ENCODE results near the gene NPAS2.

The NPAS2 gene

DNA sequence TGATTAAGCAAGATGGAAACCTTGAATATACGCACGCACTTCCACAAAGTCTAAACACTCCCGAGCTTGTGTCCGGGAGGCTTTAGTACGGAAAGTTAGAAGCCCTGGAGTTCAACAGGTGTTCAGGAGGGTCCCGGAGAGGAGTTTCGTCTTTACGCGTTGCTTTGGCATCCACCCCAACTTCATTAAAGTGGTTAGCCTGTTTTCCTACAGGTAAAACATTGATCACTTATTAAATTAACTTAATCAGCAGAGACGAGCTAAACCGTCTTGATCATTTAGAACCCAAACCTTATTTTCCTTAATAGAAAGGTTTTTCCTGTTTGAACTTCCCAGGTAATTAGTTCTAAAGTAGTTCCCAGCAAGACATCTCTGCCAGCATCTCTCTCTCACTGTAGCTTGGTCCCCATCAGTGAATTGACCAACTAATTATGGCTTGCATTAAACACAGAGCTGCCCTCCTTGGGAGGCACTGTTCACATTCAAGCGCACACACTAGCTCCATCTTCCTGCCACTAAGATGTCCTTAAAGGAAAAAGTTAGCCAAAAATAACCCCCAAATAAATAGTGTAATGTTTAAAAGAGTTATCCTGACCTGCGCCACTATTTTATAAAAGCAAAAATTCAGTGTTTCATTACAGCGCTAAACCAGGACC, 1.4 kb downstream of the NPAS2 start:
- no peak for DNase-seq (ENCODE audit: low read depth)

- no peak for DNase-seq (ENCODE audit: low read depth)
Observed at GRCh38 chr2:100821911-100822265, 1.9 kb downstream of the NPAS2 start.

GRCh38 chr2:100822587-100823248, 2.8 kb downstream of the NPAS2 start:
- DNase-seq (ENCODE audit: low read depth): no peak

DNA sequence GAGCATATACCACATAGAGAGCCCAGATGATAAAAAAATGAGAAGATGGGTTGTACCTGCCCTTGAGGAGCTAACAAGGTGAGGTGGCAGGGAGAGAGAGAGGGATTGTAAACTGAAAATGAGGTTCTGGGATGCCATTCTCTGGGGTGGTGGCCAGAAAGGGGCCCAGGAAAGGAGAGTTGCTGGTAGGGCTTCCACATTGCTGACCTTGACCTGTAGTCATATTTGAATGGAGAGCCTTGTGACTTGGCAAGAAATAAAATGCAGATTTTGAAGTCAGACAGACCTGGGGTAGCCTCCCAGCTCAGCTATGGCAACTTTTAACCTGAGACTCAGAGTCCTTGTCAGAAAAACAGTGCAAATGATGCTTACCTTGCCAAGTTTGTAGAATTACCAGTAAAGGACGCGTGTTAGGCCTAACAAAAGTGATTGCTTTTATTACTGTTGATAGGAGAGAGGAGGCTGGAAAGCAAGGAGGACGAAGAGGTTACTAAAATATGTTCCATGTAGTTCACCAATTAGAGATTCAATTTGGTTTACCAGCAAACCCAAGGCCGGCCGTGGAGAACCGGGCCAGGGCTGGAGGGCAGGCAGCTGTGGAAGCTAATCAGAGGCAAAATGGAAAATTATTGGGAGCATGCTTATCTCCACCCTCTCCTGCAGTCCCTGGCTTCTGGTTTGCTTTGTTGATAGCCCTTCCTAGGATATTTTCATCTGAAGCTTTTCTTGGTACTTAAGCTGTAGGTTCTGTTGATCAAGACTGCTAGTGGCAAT, 3.9 kb downstream of the NPAS2 start:
- DNase-seq (ENCODE audit: low read depth): no peak

DNA sequence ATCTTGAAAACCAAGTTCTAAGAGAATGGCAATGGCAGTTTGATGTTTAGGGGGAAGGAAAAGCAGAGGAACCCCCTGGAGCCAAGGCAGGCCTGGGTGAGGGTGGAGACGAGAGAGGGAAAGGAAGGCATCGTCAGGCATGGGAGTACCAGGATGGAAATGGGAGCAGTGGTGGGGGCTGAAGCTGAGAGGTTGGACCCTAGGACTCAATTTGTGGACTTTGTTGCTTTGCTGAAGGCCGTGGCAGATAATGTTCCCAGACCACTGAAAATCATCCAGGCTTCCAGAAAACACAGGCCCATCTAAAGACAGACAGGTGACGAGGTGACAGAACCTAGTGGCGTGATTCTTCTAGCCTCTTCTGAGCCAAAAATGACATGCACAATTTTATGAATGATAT, 4.9 kb downstream of the NPAS2 start:
- DNase-seq (ENCODE audit: low read depth): no peak

DNA sequence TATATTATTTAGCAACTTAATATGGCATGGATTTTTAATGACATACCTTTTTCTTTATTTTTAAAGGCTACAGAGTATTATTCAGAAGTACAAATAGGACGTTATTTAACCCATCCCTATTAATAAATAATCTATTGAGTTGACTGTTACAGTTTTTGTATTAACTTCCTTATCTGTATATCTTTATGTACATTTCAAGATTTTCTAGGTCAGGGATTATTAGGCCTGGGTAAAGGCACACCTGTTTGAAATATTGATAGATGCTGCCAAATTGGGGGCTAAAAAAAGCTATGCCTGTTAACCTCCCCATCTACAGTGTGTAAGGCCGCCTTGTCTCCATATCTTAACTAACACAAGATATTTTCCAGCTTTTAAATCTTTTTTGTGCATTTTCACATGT, 6.6 kb downstream of the NPAS2 start:
- DNase-seq (ENCODE audit: low read depth): no peak

DNA sequence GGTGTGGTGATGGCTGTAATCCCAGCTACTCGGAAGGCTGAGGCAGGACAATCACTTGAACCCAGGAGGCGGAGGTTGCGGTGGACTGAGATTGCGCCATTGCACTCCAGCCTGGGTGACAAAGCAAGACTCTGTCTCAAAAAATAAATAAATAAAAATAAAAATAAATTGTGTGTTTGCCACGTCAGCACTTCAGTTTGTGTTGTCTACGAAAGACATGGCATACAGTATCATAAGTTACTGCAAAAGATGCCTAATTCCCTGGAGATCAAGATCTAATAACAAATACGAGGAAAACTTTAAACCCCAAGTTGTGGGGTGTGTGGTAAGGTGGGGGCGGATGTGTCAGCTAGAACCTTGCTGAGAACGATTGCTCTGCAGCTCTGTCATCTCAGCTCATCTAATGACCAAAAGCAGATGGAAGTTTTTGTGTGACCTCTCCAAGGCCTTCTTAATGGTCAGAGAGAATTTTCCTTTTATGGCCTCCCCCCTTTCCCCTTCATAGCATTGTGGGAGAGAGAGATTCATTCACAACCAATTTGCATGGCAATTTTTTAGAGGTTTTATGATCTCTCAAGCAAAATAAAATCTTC, 11.3 kb downstream of the NPAS2 start:
- DNase-seq (ENCODE audit: low read depth): no peak

- DNase-seq (ENCODE audit: low read depth): no peak
Observed at GRCh38 chr2:100831831-100832230, 11.9 kb downstream of the NPAS2 start.

- no peak for DNase-seq (ENCODE audit: low read depth)
Observed at GRCh38 chr2:100832885-100833284, 12.9 kb downstream of the NPAS2 start.

GRCh38 chr2:100833331-100833730, 13.4 kb downstream of the NPAS2 start:
- DNase-seq (ENCODE audit: low read depth): no peak

GRCh38 chr2:100834221-100834620, 14.3 kb downstream of the NPAS2 start:
- DNase-seq (ENCODE audit: low read depth): no peak

DNA sequence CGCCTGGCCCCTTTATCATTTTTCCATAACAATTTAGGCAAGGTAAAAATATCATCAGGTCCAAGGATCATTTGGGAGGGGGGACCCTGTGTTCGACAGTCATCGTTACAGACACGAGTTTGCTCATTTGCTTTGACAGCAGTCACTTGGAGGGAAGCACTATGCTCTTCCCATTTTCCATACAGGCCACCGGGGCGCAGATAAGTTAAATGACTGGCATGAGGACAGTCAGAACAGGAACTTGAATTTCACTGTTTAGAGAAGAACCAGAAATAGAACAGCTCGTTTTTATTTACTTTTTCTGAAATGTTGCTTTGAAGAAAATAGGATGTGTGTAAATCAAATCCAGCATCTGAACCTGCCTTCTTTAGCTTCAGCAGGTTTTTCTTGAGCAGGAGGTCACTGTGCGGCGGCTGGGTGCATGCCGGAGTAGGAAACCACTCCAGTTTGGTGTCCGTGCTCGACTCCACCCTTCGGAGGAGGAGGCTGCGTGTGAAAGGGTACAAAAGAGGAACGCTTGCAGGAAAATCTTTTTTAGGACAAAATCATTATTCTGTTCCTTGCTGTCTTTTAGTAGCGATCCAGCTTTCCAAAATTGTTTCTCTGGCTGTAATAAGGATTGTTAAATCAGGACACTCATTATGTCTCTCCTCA, 15.2 kb downstream of the NPAS2 start:
- no peak for DNase-seq (ENCODE audit: low read depth)

DNA sequence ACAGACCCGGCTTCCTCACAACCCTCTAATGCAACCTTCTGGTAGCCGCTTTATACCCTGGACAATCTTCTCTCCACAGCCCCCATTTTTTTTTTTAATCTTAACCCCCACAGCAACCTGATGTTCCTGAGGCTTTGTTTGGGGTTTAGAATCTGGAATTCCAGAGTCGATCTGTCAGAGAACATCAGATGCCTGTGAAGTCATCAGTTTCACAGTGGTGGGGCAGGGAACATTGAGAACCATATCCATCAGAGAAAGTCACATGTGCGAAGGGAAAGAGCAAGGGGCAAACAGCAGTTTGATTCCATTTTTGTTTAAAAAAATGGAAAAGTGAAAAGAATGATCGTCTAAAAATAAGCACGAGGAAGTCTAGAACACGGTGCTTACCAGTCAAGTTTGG, 20.6 kb downstream of the NPAS2 start:
- no peak for DNase-seq (ENCODE audit: low read depth)

GRCh38 chr2:100842241-100842922, 22.4 kb downstream of the NPAS2 start:
- DNase-seq (ENCODE audit: low read depth): no peak

GRCh38 chr2:100844514-100844913, 24.6 kb downstream of the NPAS2 start:
- no peak for DNase-seq (ENCODE audit: low read depth)

- DNase-seq (ENCODE audit: low read depth): no peak
Observed at GRCh38 chr2:100845141-100845991, 25.4 kb downstream of the NPAS2 start.

- DNase-seq (ENCODE audit: low read depth): no peak
Observed at GRCh38 chr2:100846716-100847115, 26.8 kb downstream of the NPAS2 start.

GRCh38 chr2:100852447-100852846, 32.5 kb downstream of the NPAS2 start:
- DNase-seq (ENCODE audit: low read depth): no peak

GRCh38 chr2:100852999-100853908, 33.3 kb downstream of the NPAS2 start:
- no peak for DNase-seq (ENCODE audit: low read depth)

Data from HS-27A (cell line).